GM12878 (cell line): ENCODE results near the gene PLVAP. TPM values are rescaled to one million over a fixed set of nuclear protein-coding genes. Genes with fewer than 3 reads are reported as not detected.

ENCODE experiments used
- BACH1 ChIP-seq: fragments of 450-650 bp; IDR thresholded peaks from 2 replicates; pipeline ENCODE4 v1.6.1; 2017; ENCODE audit warnings: mild to moderate bottlenecking, borderline replicate concordance
- CEBPZ ChIP-seq: fragments of 150-350 bp; IDR thresholded peaks from 2 replicates; pipeline ENCODE4 v1.6.1; 2016; ENCODE audit warnings: low read depth, low read length
- DPF2 ChIP-seq: fragments of 450-650 bp; IDR thresholded peaks from 2 replicates; pipeline ENCODE4 v1.6.1; 2017; ENCODE audit warnings: mild to moderate bottlenecking
- E4F1 ChIP-seq: fragments of 450-650 bp; IDR thresholded peaks from 2 replicates; pipeline ENCODE4 v1.6.1; 2018; ENCODE audit warnings: borderline replicate concordance, mild to moderate bottlenecking; ENCODE audit not compliant: partially characterized antibody
- IKZF1 ChIP-seq: fragments of 450-650 bp; conservative IDR thresholded peaks from 2 replicates; pipeline ENCODE4 v1.6.1; 2017; ENCODE audit warnings: antibody characterized with exemption, mild to moderate bottlenecking
- NR2C2 ChIP-seq: IDR thresholded peaks from 2 replicates; pipeline ENCODE4 v1.6.1; 2011; ENCODE audit warnings: borderline replicate concordance, low read depth; ENCODE audit not compliant: control insufficient read depth, insufficient read length
- POLR2AphosphoS5 ChIP-seq: IDR thresholded peaks from 2 replicates; pipeline ENCODE4 v1.6.1; 2011; ENCODE audit warnings: mild to moderate bottlenecking, low read length, inconsistent platforms
- RAD51 ChIP-seq: fragments of 450-650 bp; IDR thresholded peaks from 2 replicates; pipeline ENCODE4 v1.6.1; 2016; ENCODE audit warnings: moderate library complexity, mild to moderate bottlenecking, inconsistent platforms
- SP1 ChIP-seq: IDR thresholded peaks from one replicate; pipeline ENCODE4 v1.6.1; 2011; ENCODE audit warnings: low read depth, low read length
- ZNF687 ChIP-seq: fragments of 450-650 bp; IDR thresholded peaks from 2 replicates; pipeline ENCODE4 v1.6.1; 2017; ENCODE audit warnings: mild to moderate bottlenecking, moderate library complexity
- polyA plus RNA-seq, 11 experiments: library from polyadenylated mRNA; depleted of rRNA in 4 of 11; unstranded in 6 of 11; stranded (reverse) in 5 of 11; fragments of >200 nt; fragmentation: Nextera tagmentation in 4 of 11; fragmentation: Illumina TruSeq in 1 of 11; extraction: Ambion mirVana in 4 of 11; extraction: Trizol in 1 of 11; gene quantifications; 1 replicate in 1 of 11; 2 replicates in 10 of 11; pipeline versions ENCODE4 v1.2.1 to v1.2.3, GENCODE V29; 2011 to 2016; ENCODE audit warnings: inconsistent platforms in 2 of 11, missing spikeins in 2 of 11, low read depth in 1 of 11
- total RNA-seq, 4 experiments: library from RNA; depleted of rRNA in 3 of 4; stranded (reverse); fragments of >200 nt in 3 of 4; fragmentation: Illumina TruSeq in 1 of 4; extraction: Trizol in 1 of 4; gene quantifications; 2 replicates each; pipeline versions ENCODE4 v1.2.1 to v1.2.3, GENCODE V29; 2013 to 2021
- TF ChIP-seq, protein P1 (sequence below): IDR thresholded peaks from 2 replicates; pipeline ENCODE4 v1.6.1; 2011; ENCODE audit warnings: mild to moderate bottlenecking, low read depth, low read length, moderate library complexity; ENCODE audit not compliant: insufficient replicate concordance

PLVAP gene
- total and polyA plus RNA-seq, 10 of the 15 experiments (the other 5 are each of a cell fraction or from before 2014, with no cell fraction given), result 0.03 to 0.54 (median 0.06) TPM; not detected in 4

DNA sequence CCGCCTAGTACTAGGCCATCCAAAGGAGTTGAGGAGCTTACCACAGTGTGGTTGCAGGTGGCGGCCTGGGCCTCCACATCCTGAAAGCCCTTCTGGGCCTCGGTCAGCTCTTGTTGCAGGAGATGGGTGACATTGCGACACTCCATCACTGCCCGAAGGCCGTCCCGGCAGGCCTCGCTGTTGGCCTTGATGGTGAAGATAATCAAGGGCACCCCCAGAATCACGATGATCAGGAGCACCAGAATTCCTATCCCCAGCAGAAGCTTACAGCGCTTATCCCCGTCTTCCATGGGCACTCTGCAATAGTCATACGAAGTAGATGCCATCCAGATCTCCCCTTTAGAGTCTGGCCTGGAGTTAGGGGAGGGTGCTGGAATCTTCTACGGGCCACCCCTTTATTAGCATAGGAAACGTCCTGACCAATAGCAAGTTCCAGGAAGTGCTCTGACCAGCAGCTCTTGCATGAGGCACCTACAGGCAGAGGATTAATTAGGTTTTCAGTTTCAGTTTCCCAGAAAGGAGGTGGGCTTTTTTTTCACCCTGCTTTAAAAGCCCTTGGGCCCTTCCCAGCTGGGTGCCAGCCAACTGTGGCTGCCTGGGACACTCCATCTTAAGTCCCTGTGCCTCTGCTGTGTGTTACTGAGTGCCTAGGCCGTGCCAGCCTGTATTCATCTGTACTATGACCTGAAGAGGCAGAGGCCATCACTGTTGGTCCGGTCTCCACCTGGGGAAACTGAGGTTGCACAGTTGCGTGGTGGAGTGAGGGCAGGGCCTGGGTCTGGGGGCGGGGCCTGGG is 28.3 kb upstream of the PLVAP start, which contains the start of gene BST2 (continued):
- TF ChIP-seq ZNF687 (0 out of 2 replicates have a peak, but pooled peaks have one; percentile 13), DPF2 (peak; percentile 34; the same call in 1 of the 2 replicates), SP1 (peak; percentile 5), IKZF1 (peak; percentile 58), POLR2AphosphoS5 (peak; percentile 93), E4F1 (peak; percentile 59), NR2C2 (no peak), CEBPZ (no peak), RAD51 (no peak), BACH1 (peak; percentile 56; the same call in 1 of the 2 replicates)
- TF ChIP-seq, protein P1, sequence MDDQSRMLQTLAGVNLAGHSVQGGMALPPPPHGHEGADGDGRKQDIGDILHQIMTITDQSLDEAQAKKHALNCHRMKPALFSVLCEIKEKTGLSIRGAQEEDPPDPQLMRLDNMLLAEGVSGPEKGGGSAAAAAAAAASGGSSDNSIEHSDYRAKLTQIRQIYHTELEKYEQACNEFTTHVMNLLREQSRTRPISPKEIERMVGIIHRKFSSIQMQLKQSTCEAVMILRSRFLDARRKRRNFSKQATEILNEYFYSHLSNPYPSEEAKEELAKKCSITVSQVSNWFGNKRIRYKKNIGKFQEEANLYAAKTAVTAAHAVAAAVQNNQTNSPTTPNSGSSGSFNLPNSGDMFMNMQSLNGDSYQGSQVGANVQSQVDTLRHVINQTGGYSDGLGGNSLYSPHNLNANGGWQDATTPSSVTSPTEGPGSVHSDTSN, result peak; percentile 27
